ENCODE measurements around the gene MERTK. TPM values are rescaled to one million over a fixed set of nuclear protein-coding genes. Genes with fewer than 3 reads are reported as not detected.

MERTK gene
- total and polyA plus RNA-seq, 2 of the 13 experiments (the other 11 are each of a cell fraction or from before 2014, with no cell fraction given): 37.3 to 44.7 TPM

DNA sequence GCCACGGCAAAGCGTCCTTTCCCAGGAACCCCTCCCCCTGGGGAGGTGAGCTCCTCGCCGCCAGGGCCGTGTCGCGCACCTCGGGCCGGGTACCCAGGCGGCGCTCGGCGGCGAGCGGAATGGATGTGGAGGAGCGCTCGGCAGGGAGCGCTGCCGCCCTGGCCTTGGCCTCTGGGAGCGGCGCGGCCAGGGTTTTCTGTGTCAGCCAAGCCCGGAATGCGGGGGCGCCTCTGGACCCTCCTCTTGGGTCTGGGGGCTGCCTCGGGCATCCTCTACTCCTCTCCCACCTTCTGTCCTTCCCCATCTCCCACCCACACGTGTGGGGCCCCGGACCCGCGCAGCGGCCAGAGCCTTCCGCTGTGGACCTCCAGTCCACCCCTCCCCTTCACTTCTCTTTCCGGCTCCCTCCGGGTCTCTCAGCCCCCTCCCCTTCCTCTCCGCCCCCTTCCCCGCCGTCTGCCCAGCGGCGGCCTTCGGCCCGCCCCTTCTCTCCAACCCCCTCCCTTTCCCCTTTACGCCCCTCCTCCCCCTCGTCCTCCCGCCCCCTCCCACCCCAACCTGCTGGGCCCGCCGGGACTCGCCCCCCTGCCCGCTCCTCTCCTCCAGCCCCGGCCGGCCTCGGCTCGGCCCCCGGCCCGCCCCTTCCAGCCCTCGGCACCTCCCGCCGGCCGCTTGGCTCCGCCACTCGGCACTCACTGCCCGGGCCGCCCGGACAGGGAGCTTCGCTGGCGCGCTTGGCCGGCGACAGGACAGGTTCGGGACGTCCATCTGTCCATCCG, at the start of gene MERTK (continued):
- TF ChIP-seq CREM (IDR thresholded peaks at IDR 0.05): no peak
- TF ChIP-seq CREM (CRISPR knock-in tag; IDR thresholded peaks at IDR 0.05): 0 out of 2 replicates have a peak, but pooled peaks have one; percentile 14
- TF ChIP-seq MZF1 (CRISPR knock-in tag; IDR thresholded peaks at IDR 0.05; ENCODE audit: borderline replicate concordance): no peak
- peak; percentile 86; the same call in 1 of the 2 replicates for TF ChIP-seq AKAP8 (CRISPR knock-in tag; IDR thresholded peaks at IDR 0.05)
- TF ChIP-seq HES4 (CRISPR knock-in tag; IDR thresholded peaks at IDR 0.05; ENCODE audit: borderline replicate concordance): no peak
- TF ChIP-seq HHEX (CRISPR knock-in tag; IDR thresholded peaks at IDR 0.05): no peak
- TF ChIP-seq ZFP91 (CRISPR knock-in tag; IDR thresholded peaks at IDR 0.05; ENCODE audit: borderline replicate concordance): peak; percentile 89
- TF ChIP-seq TBX3 (IDR thresholded peaks at IDR 0.05; ENCODE audit: borderline replicate concordance): 0 out of 2 replicates have a peak, but pooled peaks have one; percentile 12
- TF ChIP-seq CSRNP1 (CRISPR knock-in tag; IDR thresholded peaks at IDR 0.05): no peak
- TF ChIP-seq ZNF224 (CRISPR knock-in tag; IDR thresholded peaks at IDR 0.05): no peak
- TF ChIP-seq FOSL1 (CRISPR knock-in tag; IDR thresholded peaks at IDR 0.05; ENCODE audit: borderline replicate concordance): no peak
- TF ChIP-seq ZNF75D (CRISPR knock-in tag; IDR thresholded peaks at IDR 0.05; ENCODE audit: borderline replicate concordance): no peak
- TF ChIP-seq, protein P1, sequence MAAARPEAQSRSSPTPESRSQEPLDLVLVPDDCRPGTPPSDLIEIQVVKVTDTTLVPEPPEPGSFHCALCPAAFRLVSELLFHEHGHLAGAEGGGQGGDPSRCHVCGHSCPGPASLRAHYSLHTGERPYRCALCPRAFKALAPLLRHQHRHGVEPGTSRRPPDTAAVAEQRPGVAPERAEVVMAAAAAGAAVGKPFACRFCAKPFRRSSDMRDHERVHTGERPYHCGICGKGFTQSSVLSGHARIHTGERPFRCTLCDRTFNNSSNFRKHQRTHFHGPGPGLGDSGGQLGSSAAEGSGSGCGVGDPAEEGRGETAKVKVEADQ (CRISPR knock-in tag; IDR thresholded peaks at IDR 0.05; ENCODE audit: borderline replicate concordance): peak; percentile 57; the same call in 1 of the 2 replicates
- no peak; the same call in 1 of the 2 replicates for TF ChIP-seq SIX4 (CRISPR knock-in tag; IDR thresholded peaks at IDR 0.05)
- TF ChIP-seq ZNF639 (CRISPR knock-in tag; conservative IDR thresholded peaks at IDR 0.05): peak; percentile 61
- TF ChIP-seq ZNF251 (CRISPR knock-in tag; IDR thresholded peaks at IDR 0.05): peak; percentile 53; the same call in 1 of the 2 replicates
- no peak; the same call in 1 of the 2 replicates for TF ChIP-seq ZNF776 (CRISPR knock-in tag; IDR thresholded peaks at IDR 0.05)
- TF ChIP-seq NFE2L2 (IDR thresholded peaks at IDR 0.05; ENCODE audit: low read length): no peak
- no peak; the same call in 1 of the 2 replicates for TF ChIP-seq CENPT (CRISPR knock-in tag; IDR thresholded peaks at IDR 0.05; ENCODE audit: low read depth)
- no peak; the same call in 1 of the 2 replicates for TF ChIP-seq KLF15 (CRISPR knock-in tag; IDR thresholded peaks at IDR 0.05; ENCODE audit: borderline replicate concordance)
- TF ChIP-seq DDIT3 (CRISPR knock-in tag; IDR thresholded peaks at IDR 0.05): no peak
- no peak for TF ChIP-seq CREB1 (IDR thresholded peaks at IDR 0.05)
- no peak for TF ChIP-seq CREB1 (CRISPR knock-in tag; IDR thresholded peaks at IDR 0.05)
